HEK293 (cell line): ENCODE measurements around the gene IL10RB.

ENCODE experiments used
- BCL6B ChIP-seq: fragments of 450-650 bp; formaldehyde crosslinking; IDR thresholded peaks from 2 replicates; pipeline ENCODE4 v1.5.1; 2017; ENCODE audit warnings: missing biosample characterization, missing genetic modification characterization
- CTCF ChIP-seq: fragments of 450-650 bp; formaldehyde crosslinking; IDR thresholded peaks from 2 replicates; pipeline ENCODE4 v1.5.1; 2016; ENCODE audit warnings: missing biosample characterization, missing genetic modification characterization
- ZNF274 ChIP-seq, 2 experiments: fragments of 200-500 bp in 1 of 2; fragments of 450-650 bp in 1 of 2; sonication (Bioruptor generic) in 1 of 2; formaldehyde crosslinking in 1 of 2; IDR thresholded peaks; 2 replicates each; pipeline versions ENCODE4 v1.5.1 to v1.6.1; 2014 to 2016; ENCODE audit warnings: borderline replicate concordance in 1 of 2, inconsistent platforms in 1 of 2, low read length in 1 of 2, missing biosample characterization in 1 of 2, missing genetic modification characterization in 1 of 2

- TF ChIP-seq BCL6B (tag by site-specific recombination) (no peak), ZNF274 (IDR thresholded peaks at IDR 0.05; ENCODE audit: low read length) (no peak), ZNF274 (tag by site-specific recombination; IDR thresholded peaks at IDR 0.05; ENCODE audit: borderline replicate concordance) (no peak), CTCF (tag by site-specific recombination) (no peak)
These were observed 10.1 kb upstream of the IL10RB start for GRCh38 chr21:33256019-33256418.
